GM10248 (cell line): ENCODE measurements around the gene GSE1.

Experiments
- CTCF ChIA-PET: fragments of 300-600 bp; sonication (Branson Sonifier 250); formaldehyde crosslinking; extraction: SDS; loops from one replicate; lab custom pipeline; 2021; ENCODE audit warnings: antibody characterized with exemption; lab: Yijun Ruan, JAX
- POLR2A ChIA-PET: fragments of 350-650 bp; sonication (Branson Sonifier 250); formaldehyde crosslinking; extraction: SDS; loops from one replicate; lab custom pipeline; 2020; ENCODE audit warnings: antibody characterized with exemption; lab: Yijun Ruan, JAX
- DNase-seq: peaks from one replicate; pipeline ENCODE4 v3.0.0; 2012; ENCODE audit errors: extremely low spot score
- TF ChIP-seq, protein P1 (sequence below): IDR thresholded peaks from 2 replicates; pipeline ENCODE4 v1.5.1; 2012; ENCODE audit warnings: mild to moderate bottlenecking, low read depth; ENCODE audit errors: extremely low read depth, missing control alignments, control extremely low read depth

GSE1 gene

DNA sequence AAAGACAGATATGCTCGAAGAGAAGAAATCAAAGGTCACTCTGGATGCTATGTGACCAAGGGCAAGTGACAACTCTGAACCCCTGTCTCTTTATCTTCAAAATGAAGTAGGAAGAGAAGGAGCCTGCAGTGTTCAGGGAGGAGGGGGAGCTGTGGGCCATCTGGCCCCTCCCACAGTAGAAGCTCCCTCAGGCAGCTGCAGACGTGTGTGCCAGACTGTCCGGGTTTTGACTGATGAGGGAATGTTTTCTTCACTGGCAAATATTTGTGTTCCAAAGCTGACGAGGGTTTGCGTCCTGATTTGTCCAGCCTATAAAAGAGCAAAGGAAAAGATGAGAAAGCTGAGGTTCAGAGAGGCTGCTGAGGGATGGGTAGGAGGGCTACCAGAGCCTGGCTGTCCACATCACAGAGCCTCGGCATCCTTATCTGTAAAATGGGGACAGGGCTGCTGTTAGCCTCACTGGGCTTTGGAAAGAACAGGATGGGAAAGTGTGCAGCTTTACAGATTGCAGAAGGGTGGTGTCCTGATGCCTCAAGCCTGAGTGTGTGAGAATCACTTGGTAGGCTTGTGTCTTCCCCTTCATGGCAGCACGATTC lies 77.4 kb downstream of the GSE1 start:
- POLR2A ChIA-PET: no interaction called here
- DNase-seq: no peak
- CTCF ChIA-PET: interaction anchor here (1.5 to 2.7 kb wide), 5 partner anchors 15 to 74 kb away, joined by 4 to 14 read pairs (median 10); no protein-coding TSS in a partner anchor
- TF ChIP-seq, protein P1, sequence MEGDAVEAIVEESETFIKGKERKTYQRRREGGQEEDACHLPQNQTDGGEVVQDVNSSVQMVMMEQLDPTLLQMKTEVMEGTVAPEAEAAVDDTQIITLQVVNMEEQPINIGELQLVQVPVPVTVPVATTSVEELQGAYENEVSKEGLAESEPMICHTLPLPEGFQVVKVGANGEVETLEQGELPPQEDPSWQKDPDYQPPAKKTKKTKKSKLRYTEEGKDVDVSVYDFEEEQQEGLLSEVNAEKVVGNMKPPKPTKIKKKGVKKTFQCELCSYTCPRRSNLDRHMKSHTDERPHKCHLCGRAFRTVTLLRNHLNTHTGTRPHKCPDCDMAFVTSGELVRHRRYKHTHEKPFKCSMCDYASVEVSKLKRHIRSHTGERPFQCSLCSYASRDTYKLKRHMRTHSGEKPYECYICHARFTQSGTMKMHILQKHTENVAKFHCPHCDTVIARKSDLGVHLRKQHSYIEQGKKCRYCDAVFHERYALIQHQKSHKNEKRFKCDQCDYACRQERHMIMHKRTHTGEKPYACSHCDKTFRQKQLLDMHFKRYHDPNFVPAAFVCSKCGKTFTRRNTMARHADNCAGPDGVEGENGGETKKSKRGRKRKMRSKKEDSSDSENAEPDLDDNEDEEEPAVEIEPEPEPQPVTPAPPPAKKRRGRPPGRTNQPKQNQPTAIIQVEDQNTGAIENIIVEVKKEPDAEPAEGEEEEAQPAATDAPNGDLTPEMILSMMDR: no peak

DNA sequence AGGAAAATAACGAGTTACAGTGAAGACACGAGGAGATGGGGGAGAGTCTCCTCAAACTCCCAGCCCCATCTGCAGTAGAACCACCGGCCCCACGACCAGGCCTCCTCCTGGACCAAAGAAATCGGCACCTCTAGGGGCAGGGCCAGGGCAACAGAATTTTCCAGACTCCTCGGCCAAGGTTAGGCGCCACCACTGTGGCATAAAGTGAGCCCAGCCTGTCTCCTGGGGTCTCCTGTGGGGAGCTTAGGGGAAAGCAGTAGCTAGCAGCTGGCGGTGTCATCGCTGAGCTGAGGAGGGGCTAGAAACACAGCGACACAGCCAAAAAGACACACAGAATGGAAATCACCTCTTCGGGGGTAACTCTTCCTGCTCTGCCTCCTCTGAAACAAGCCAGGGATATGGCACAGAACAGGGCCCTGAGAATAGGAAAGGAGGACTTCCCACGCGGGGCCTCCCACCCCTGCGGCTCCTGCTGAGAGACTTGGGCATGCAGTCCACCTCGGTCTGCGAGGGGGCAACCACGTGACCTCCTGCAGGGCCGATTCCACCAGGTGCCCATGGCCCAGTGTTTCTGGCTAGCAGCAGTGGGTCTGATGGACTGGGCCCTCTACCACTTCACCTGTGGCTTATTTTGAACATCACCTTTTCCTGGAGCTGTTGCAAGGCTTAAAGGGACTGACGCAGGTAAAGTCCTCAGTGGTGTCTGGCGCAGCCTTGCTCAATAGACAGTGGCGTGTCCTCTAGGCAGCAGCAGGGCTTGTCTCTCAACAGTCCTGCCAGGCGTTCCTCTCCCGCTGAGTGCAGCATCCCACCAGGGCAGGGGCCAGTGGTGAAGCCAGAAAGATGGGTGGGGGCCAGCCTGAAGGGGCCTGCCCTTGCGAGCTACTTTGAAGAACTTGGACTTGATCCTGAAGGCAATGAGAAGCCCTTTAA lies 82.3 kb downstream of the GSE1 start:
- TF ChIP-seq, protein P1: no peak
- POLR2A ChIA-PET: interaction anchor here (0.6 kb wide), 1 partner anchor 11 kb away, joined by 3 read pairs; no protein-coding TSS in a partner anchor
- DNase-seq: no peak
- CTCF ChIA-PET: interaction anchor here (1.0 to 1.1 kb wide), 2 partner anchors 20 to 22 kb away, joined by 4 to 5 read pairs; no protein-coding TSS in a partner anchor

DNA sequence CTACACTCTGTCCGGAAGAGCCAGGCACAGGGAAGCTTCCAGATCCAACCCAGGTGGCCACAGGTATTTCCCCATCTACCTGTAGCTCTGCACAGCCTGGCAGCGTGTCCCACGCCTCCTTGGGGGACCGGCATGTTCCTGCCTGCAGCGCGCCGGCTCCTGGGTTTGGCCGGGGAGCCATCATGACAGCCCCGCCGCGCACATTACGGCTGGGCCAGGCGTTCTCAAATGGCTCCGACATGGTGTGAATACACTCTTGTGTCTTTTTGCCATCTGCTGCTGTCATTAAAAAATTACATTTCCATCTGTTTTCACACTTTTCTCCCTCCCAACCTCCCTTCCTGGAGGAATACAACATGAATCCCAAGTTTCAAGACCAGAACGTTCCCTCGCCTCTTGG lies 83.7 kb downstream of the GSE1 start:
- TF ChIP-seq, protein P1: no peak
- CTCF ChIA-PET: interaction anchor here (1.0 to 1.1 kb wide), 2 partner anchors 19 to 21 kb away, joined by 4 to 5 read pairs; no protein-coding TSS in a partner anchor

DNA sequence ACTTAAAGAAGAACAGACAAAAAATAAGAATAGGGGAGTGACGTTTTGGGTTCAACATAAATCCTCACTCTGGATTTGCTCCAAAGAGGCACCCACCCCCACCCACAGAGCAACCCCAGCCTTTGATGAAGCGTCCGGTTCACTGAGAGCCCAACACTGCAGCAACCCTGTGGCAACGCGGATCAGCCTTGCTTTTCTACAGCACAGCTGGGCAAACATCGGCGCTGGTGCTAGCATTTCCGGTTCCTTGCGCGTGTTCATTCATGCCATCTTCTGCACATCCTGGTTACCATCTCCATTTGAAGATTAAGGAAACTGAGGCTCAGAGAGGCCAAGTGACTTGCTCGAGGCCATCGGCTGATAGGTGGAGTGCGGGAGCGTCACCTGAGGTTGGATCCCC lies 84.3 kb downstream of the GSE1 start:
- TF ChIP-seq, protein P1: no peak
- POLR2A ChIA-PET: interaction anchor here (0.5 kb wide), 1 partner anchor 412 kb away, joined by 3 read pairs; no protein-coding TSS in a partner anchor
- CTCF ChIA-PET: no interaction called here
- no peak for DNase-seq

More for the DNA sequence above, 83.7 kb downstream of the GSE1 start:
- POLR2A ChIA-PET: no interaction called here
- DNase-seq: no peak

DNA sequence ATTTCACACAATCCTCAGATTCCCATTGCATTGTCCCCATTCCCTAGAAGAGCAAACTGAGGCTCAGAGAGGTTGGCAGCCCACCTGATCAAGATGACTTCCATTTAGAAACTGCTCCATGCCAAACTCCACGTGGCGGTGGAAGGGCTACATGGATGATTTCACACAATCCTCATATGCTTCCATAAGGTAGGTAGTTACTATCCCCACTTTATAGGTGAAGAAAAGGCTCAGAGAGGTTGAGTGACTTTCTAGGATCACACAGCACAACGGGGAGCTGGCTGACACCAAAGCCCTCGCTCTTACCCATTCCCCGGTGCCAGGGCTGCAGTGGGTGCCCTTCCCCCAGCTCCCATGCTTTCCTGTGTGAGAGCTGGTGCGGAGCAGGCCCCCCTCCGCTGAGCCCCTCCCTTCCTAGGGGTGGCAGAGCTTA lies 85.4 kb downstream of the GSE1 start:
- ChIA-PET POLR2A (no interaction called here), CTCF (interaction anchor here (1.2 kb wide), 1 partner anchor 39 kb away, joined by 3 read pairs; no protein-coding TSS in a partner anchor)
- no peak for DNase-seq
- TF ChIP-seq, protein P1: no peak

DNA sequence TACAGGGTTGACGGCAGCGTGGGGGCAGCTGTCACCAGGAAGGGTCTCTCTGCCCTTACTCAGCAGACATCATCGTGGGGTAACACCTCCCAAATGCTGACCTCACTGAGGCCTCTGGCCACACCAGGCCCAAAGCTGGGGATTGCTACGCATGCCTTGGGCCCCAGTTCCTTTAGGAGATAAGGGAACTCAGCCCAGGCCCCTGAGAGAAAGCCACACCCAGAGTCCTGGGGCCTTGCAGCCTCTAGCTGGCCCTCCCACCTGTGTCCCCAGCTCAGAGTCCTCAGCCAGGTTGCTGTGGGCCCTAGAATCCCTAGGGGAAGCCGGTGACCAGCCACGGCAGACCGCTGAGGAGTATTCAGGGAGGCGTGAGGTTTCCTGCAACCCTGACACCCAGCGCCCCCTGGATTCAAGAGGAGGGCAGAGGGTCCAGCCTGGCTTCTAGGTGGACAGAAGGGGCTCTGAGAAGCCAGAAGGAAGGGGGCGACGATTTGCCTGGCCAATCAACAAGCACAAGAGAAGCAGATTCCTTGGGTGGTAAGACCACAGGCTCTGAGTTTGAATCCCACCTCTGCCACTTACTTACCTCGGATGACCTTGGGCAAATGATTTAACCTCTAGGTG lies 85.9 kb downstream of the GSE1 start:
- POLR2A ChIA-PET: no interaction called here

More for the DNA sequence above, 85.9 kb downstream of the GSE1 start:
- DNase-seq: no peak
- TF ChIP-seq, protein P1: no peak
- CTCF ChIA-PET: interaction anchor here (1.2 kb wide), 1 partner anchor 40 kb away, joined by 3 read pairs; no protein-coding TSS in a partner anchor
